ENCODE measurements around the gene OPRD1. TPM values are rescaled to one million over a fixed set of nuclear protein-coding genes. Genes with fewer than 3 reads are reported as not detected.

The OPRD1 gene
- total and polyA plus RNA-seq, 8 donors, result 0.03 to 0.37 TPM; not detected in 6

- Histone ChIP-seq H3K36me3 (peaks cover 7 to 46% (median 40%) of the 10 kb centered on the region in 4 donors), H3K27me3 (no peaks in the 10 kb centered on the region), H3K27ac (no peak overlapping the region), H3K4me3 (no peak overlapping the region), H3K4me1 (peaks cover 9 to 24% (median 13%) of the 10 kb centered on the region in 4 donors), H3K9me3 (no peaks in the 10 kb centered on the region)
- DNase-seq, result no peak
- intact Hi-C loops (cut with DNase I; ENCODE audit: low total_unique reads), result no loop called here
- 79 to 92% (median 84%) methylated on average over 3 of the region's 3 CpGs for WGBS, 5 donors
- TF ChIP-seq POLR2AphosphoS5 (IDR thresholded peaks at IDR 0.05) (no peak), POLR2A (IDR thresholded peaks at IDR 0.05) (no peak), CTCF (IDR thresholded peaks at IDR 0.05) (no peak), EP300 (IDR thresholded peaks at IDR 0.05) (no peak)
Observed at GRCh38 chr1:28773105-28773504, 38.9 kb upstream of the OPRD1 start.

- Histone ChIP-seq H3K36me3 (peaks cover 0 to 29% (median 26%) of the 10 kb centered on the region in 4 donors), H3K27ac (peak overlapping the region; percentile 72 to 86 (median 81)), H3K27me3 (no peaks in the 10 kb centered on the region), H3K4me3 (peak overlapping the region; percentile 41 to 56 (median 49)), H3K4me1 (peaks cover 9 to 25% (median 13%) of the 10 kb centered on the region in 4 donors), H3K9me3 (no peaks in the 10 kb centered on the region)
- TF ChIP-seq CTCF (IDR thresholded peaks at IDR 0.05) (peak in 1 of 7 experiments; percentile 5), POLR2A (IDR thresholded peaks at IDR 0.05) (no peak), POLR2AphosphoS5 (IDR thresholded peaks at IDR 0.05) (peak in 1 of 3 donors; percentile 45)
- WGBS, 5 donors, result 7 to 14% (median 8%) methylated on average over 33 to 39 of the region's 39 CpGs
- intact Hi-C loops (cut with DNase I; ENCODE audit: low total_unique reads), result no loop called here
- DNase-seq, result peak; percentile 79 to 93
Observed at GRCh38 chr1:28775121-28775942, 36.6 kb upstream of the OPRD1 start.

GRCh38 chr1:28776341-28776740 lies 35.6 kb upstream of the OPRD1 start:
- H3K27ac ChIP-seq, result no peak overlapping the region
- H3K4me1 ChIP-seq, result peaks cover 9 to 25% (median 13%) of the 10 kb centered on the region in 4 donors
- DNase-seq, result no peak
- TF ChIP-seq POLR2AphosphoS5 (IDR thresholded peaks at IDR 0.05), result no peak
- no peak for TF ChIP-seq POLR2A (IDR thresholded peaks at IDR 0.05)
- TF ChIP-seq EP300 (IDR thresholded peaks at IDR 0.05), result no peak
- TF ChIP-seq CTCF (IDR thresholded peaks at IDR 0.05), result no peak
- 96 to 99% (median 97%) methylated on average over 17 of the region's 17 CpGs for WGBS, 5 donors
- H3K4me3 ChIP-seq, result no peak overlapping the region
- no peaks in the 10 kb centered on the region for H3K27me3 ChIP-seq
- H3K9me3 ChIP-seq, result no peaks in the 10 kb centered on the region
- intact Hi-C loops (cut with DNase I; ENCODE audit: low total_unique reads), result no loop called here
- H3K36me3 ChIP-seq, result peaks cover 0 to 19% (median 16%) of the 10 kb centered on the region in 4 donors

GRCh38 chr1:28778021-28778420 lies 33.9 kb upstream of the OPRD1 start:
- intact Hi-C loops (cut with DNase I; ENCODE audit: low total_unique reads), result no loop called here
- no peaks in the 10 kb centered on the region for H3K9me3 ChIP-seq
- no peaks in the 10 kb centered on the region for H3K27me3 ChIP-seq
- no peak for TF ChIP-seq EP300 (IDR thresholded peaks at IDR 0.05)
- no peak for TF ChIP-seq POLR2AphosphoS5 (IDR thresholded peaks at IDR 0.05)
- no peak for TF ChIP-seq POLR2A (IDR thresholded peaks at IDR 0.05)
- TF ChIP-seq CTCF (IDR thresholded peaks at IDR 0.05), result no peak
- no peak overlapping the region for H3K4me3 ChIP-seq
- H3K36me3 ChIP-seq, result peaks cover 0 to 4% (median 3%) of the 10 kb centered on the region in 4 donors
- 84 to 94% (median 90%) methylated on average over 2 of the region's 2 CpGs for WGBS, 5 donors
- no peak for DNase-seq
- H3K27ac ChIP-seq, result no peak overlapping the region
- peaks cover 9 to 25% (median 13%) of the 10 kb centered on the region in 4 donors for H3K4me1 ChIP-seq

Measured in stomach (tissue), 9 donors.